Spleen (tissue), 13 donors: Measurements from ENCODE around the gene BTG4. TPM values are rescaled to one million over a fixed set of nuclear protein-coding genes. Genes with fewer than 3 reads are reported as not detected.

Experiments
- DNase-seq: peaks from one replicate; pipeline ENCODE4 v3.0.0-alpha.2; 2020
- H3K27ac ChIP-seq, 8 donors: fragments of 200-600 bp; sonication (generic) in 7 of 8; 1 replicate in 4 of 8; 2 replicates in 4 of 8; pipeline versions ENCODE4 v1.5.0 to v1.8.0; 2016 to 2021; ENCODE audit warnings: inconsistent platforms in 4 of 8, mild to moderate bottlenecking in 4 of 8, moderate library complexity in 1 of 8
- H3K27me3 ChIP-seq, 7 donors: fragments of 200-600 bp; sonication (generic) in 6 of 7; replicated peaks in 1 of 7; 1 replicate in 4 of 7; 2 replicates in 3 of 7; pipeline versions ENCODE4 v1.5.0 to v1.8.0; 2016 to 2021; ENCODE audit warnings: inconsistent platforms in 3 of 7, mild to moderate bottlenecking in 1 of 7
- H3K36me3 ChIP-seq, 6 donors: fragments of 200-600 bp; sonication (generic) in 5 of 6; 1 replicate in 4 of 6; 2 replicates in 2 of 6; pipeline versions ENCODE4 v1.5.0 to v1.8.0; 2016 to 2021; ENCODE audit warnings: inconsistent platforms in 2 of 6
- H3K4me1 ChIP-seq, 6 donors: fragments of 200-600 bp; sonication (generic) in 5 of 6; 1 replicate in 3 of 6; 2 replicates in 3 of 6; pipeline versions ENCODE4 v1.5.0 to v1.8.0; 2016 to 2021; ENCODE audit warnings: inconsistent platforms in 3 of 6
- H3K4me3 ChIP-seq, 8 donors: fragments of 200-600 bp; sonication (generic) in 7 of 8; 1 replicate in 4 of 8; 2 replicates in 4 of 8; pipeline versions ENCODE4 v1.5.0 to v1.8.0; 2016 to 2021; ENCODE audit warnings: inconsistent platforms in 4 of 8, mild to moderate bottlenecking in 4 of 8, moderate library complexity in 2 of 8
- H3K9me3 ChIP-seq, 8 donors: fragments of 200-600 bp; sonication (generic) in 7 of 8; 1 replicate in 4 of 8; 2 replicates in 4 of 8; pipeline versions ENCODE4 v1.5.0 to v1.8.0; 2016 to 2021; ENCODE audit warnings: inconsistent platforms in 4 of 8
- CTCF ChIP-seq, 11 experiments: fragments of 200-600 bp in 7 of 11; fragments of 450-650 bp in 4 of 11; sonication (generic) in 4 of 11; IDR thresholded peaks in 8 of 11; conservative IDR thresholded peaks in 3 of 11; 1 replicate in 7 of 11; 2 replicates in 4 of 11; pipeline versions ENCODE4 v1.4.0 to v1.8.0; 2016 to 2021; ENCODE audit warnings: antibody characterized with exemption in 11 of 11, inconsistent platforms in 4 of 11, mild to moderate bottlenecking in 1 of 11
- POLR2A ChIP-seq, 3 donors: fragments of 450-650 bp; IDR thresholded peaks; one replicate each; pipeline ENCODE4 v1.5.1; 2017; ENCODE audit warnings: antibody characterized with exemption in 3 of 3, mild to moderate bottlenecking in 1 of 3
- POLR2AphosphoS5 ChIP-seq, 3 donors: sonication (generic); formaldehyde crosslinking; IDR thresholded peaks; one replicate each; pipeline ENCODE4 v1.5.1; 2017; ENCODE audit warnings: antibody characterized with exemption in 3 of 3
- WGBS, 5 donors: extraction: QIAGEN DNeasy Blood & Tissue Kit in 3 of 5; methylation state at CpG; one replicate each; pipeline versions ENCODE4 v1.1.5 to v1.1.7; 2013 to 2018; 5-methylcytosine and 5-hydroxymethylcytosine counted together
- intact Hi-C: fragments of 100-400 bp; cut with DNase I; formaldehyde crosslinking; loops from one replicate; pipeline ENCODE4 v1.15.0; 2023; ENCODE audit warnings: low total_unique reads
- long read RNA-seq, 2 donors: transcript quantifications; one replicate each; lab custom pipeline, GENCODE V29; 2026
- polyA plus RNA-seq, 3 donors: library from polyadenylated mRNA; stranded (reverse); fragments of 200-250 nt; gene quantifications; one replicate each; pipeline ENCODE4 v1.2.1, GENCODE V29; 2013
- total RNA-seq, 7 donors: library from RNA; depleted of rRNA in 3 of 7; stranded (reverse); fragments of >200 nt in 3 of 7; fragmentation: NEBNext Ultra II Directional in 4 of 7; extraction: Animal tissue kit (Norgen Biotek cat#: 25700) in 4 of 7; gene quantifications; one replicate each; pipeline versions ENCODE4 v1.1.0 to v1.2.1, GENCODE V29; 2016 to 2021
- donor health status: healthy with polysubstance abuse.
- donor health status: DM: no; HTN: no; CAD: no; lungs with moderate emphysema.
- donor health status: DM: no; HTN: no; CAD: no.
- donor health status: Bipolar disorder and iron deficiency.
- donor health status: healthy.
- donor health status: DM: no; HTN: no; CAD: no.
- donor health status: DM: yes; HTN: yes; CAD: no.

Gene BTG4
- total RNA-seq (not detected), polyA plus RNA-seq (not detected)
- long read RNA-seq, donor 1, result 0 reads
- long read RNA-seq, donor 2, result 0 reads

- WGBS, 5 donors, result 4 to 10% (median 4%) methylated on average over 37 to 90 of the region's 90 CpGs
- H3K4me3 ChIP-seq, result peak within 1 kb of the TSS; percentile 6 to 70 (median 33)
- intact Hi-C loops, result no loop called here
- no peaks in the 10 kb centered on the region for H3K36me3 ChIP-seq
- peaks cover 0 to 58% (median 39%) of the 10 kb centered on the region in 7 donors for H3K27me3 ChIP-seq
- no peak for DNase-seq
- H3K9me3 ChIP-seq, result no peaks in the 10 kb centered on the region
- TF ChIP-seq CTCF (IDR thresholded peaks at IDR 0.05 in 8 of 11, conservative IDR thresholded peaks at IDR 0.05 in 3 of 11) (no peak), POLR2AphosphoS5 (IDR thresholded peaks at IDR 0.05) (no peak), POLR2A (IDR thresholded peaks at IDR 0.05) (no peak)
- peaks cover 0 to 28% (median 15%) of the 10 kb centered on the region in 6 donors for H3K4me1 ChIP-seq
- H3K27ac ChIP-seq, result no peak within 1 kb of the TSS
These were observed at the start of gene BTG4 for GRCh38 chr11:111512296-111513239. Gene BTG4 (minus strand): TSS chr11:111512386. CDS start chr11:111498776, 13,610 bp downstream.

- H3K4me1 ChIP-seq, result peaks cover 0 to 12% (median 5%) of the 10 kb centered on the region in 6 donors
- no peak overlapping the region for H3K4me3 ChIP-seq
- no peak for TF ChIP-seq POLR2AphosphoS5 (IDR thresholded peaks at IDR 0.05)
- no peak for TF ChIP-seq CTCF (IDR thresholded peaks at IDR 0.05 in 8 of 11, conservative IDR thresholded peaks at IDR 0.05 in 3 of 11)
- no peak for TF ChIP-seq POLR2A (IDR thresholded peaks at IDR 0.05)
- H3K9me3 ChIP-seq, result peaks cover 0 to 2% (median 0%) of the 10 kb centered on the region in 8 donors
- peaks cover 0 to 17% (median 0%) of the 10 kb centered on the region in 6 donors for H3K36me3 ChIP-seq
- no peak overlapping the region for H3K27ac ChIP-seq
- no peaks in the 10 kb centered on the region for H3K27me3 ChIP-seq
- intact Hi-C loops, result no loop called here
- WGBS, 5 donors, result 54 to 88% (median 83%) methylated on average over 2 to 3 of the region's 3 CpGs
- no peak for DNase-seq
These were observed 49.7 kb upstream of the BTG4 start for GRCh38 chr11:111561791-111562325.

GRCh38 chr11:111561306-111561705 is 49.1 kb upstream of the BTG4 start:
- no peak overlapping the region for H3K4me3 ChIP-seq
- WGBS, 5 donors, result 83 to 92% (median 87%) methylated on average over 3 of the region's 3 CpGs
- H3K4me1 ChIP-seq, result peaks cover 0 to 12% (median 5%) of the 10 kb centered on the region in 6 donors
- intact Hi-C loops, result no loop called here
- H3K27me3 ChIP-seq, result no peaks in the 10 kb centered on the region
- no peak overlapping the region for H3K27ac ChIP-seq
- TF ChIP-seq POLR2AphosphoS5 (IDR thresholded peaks at IDR 0.05) (no peak), POLR2A (IDR thresholded peaks at IDR 0.05) (no peak), CTCF (IDR thresholded peaks at IDR 0.05 in 8 of 11, conservative IDR thresholded peaks at IDR 0.05 in 3 of 11) (no peak)
- H3K36me3 ChIP-seq, result peaks cover 0 to 19% (median 0%) of the 10 kb centered on the region in 6 donors
- DNase-seq, result no peak
- H3K9me3 ChIP-seq, result peaks cover 0 to 7% (median 1%) of the 10 kb centered on the region in 8 donors

- Histone ChIP-seq H3K27ac (no peak overlapping the region), H3K4me3 (no peak overlapping the region), H3K27me3 (no peaks in the 10 kb centered on the region), H3K36me3 (peaks cover 0 to 25% (median 2%) of the 10 kb centered on the region in 6 donors), H3K9me3 (peaks cover 0 to 12% (median 6%) of the 10 kb centered on the region in 8 donors), H3K4me1 (peaks cover 0 to 12% (median 3%) of the 10 kb centered on the region in 6 donors)
- no peak for DNase-seq
- TF ChIP-seq POLR2AphosphoS5 (IDR thresholded peaks at IDR 0.05), result no peak
- TF ChIP-seq CTCF (IDR thresholded peaks at IDR 0.05 in 8 of 11, conservative IDR thresholded peaks at IDR 0.05 in 3 of 11), result no peak
- TF ChIP-seq POLR2A (IDR thresholded peaks at IDR 0.05), result no peak
- intact Hi-C loops, result no loop called here
- 77 to 85% (median 80%) methylated on average over 3 of the region's 3 CpGs for WGBS, 5 donors
These were observed 48.6 kb upstream of the BTG4 start for GRCh38 chr11:111560800-111561199.
